Measurements from ENCODE around the gene POLR3G. TPM values are rescaled to one million over a fixed set of nuclear protein-coding genes. Genes with fewer than 3 reads are reported as not detected.

POLR3G gene
- total RNA-seq, 1 experiment from 2014 or later, result 73.6 TPM

DNA sequence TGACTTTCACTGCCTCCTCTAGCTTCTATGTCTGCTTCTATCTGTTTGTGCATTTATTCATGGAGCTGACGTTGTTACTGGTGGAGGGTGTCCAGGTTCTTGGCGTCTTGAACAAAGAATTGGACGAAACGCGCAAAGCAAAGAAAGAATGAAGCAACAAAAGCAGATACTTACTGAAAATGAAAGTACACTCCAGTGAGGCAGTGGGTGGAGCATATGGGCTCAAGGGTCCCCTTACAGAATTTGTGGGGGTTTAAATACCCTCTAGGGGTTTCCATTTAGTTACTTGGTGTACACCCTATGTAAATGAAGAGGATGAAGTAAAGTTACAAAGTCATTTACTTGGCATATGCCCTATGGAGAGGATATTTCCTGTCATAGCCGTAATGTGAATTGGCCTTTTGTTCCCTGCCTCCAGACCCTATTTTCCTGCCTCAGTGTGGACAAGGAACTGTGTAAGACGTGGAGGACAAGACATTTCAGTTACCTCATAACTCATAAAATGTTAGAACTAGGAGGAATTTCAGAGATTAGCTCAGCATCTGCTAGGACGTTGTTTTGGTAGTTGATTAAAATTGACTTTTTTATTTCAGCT is 3.1 kb downstream of the POLR3G start:
- Histone ChIP-seq H3K79me2 (ENCODE audit: insufficient read depth, low read length) (peaks cover 22% of the 10 kb centered on the region; the same call in 1 of the 2 replicates), H3K9ac (ENCODE audit: extremely low read depth, insufficient read length, low read length) (no peak overlapping the region), H3K4me1 (ENCODE audit: insufficient read depth, low read length) (peaks cover 10% of the 10 kb centered on the region; the same call in 1 of the 2 replicates), H3K27ac (ENCODE audit: insufficient read length, low read depth, low read length) (peak overlapping the region; percentile 64), H2AK5ac (ENCODE audit: insufficient read length, low read length) (no peak overlapping the region), H3K27me3 (ENCODE audit: insufficient read depth, low read length) (no peaks in the 10 kb centered on the region), H3K4ac (ENCODE audit: low read depth, low read length) (no peak overlapping the region), H3K18ac (ENCODE audit: insufficient read length, low read depth, low read length) (no peak overlapping the region), H2AFZ (ENCODE audit: low read length) (no peak overlapping the region), H3K79me1 (ENCODE audit: insufficient read depth, low read depth, low read length, poor library complexity, severe bottlenecking) (no peaks in the 10 kb centered on the region), H3K14ac (ENCODE audit: insufficient read depth, low read length) (no peak overlapping the region), H3K9me3 (ENCODE audit: control insufficient read depth, low read depth, low read length) (no peaks in the 10 kb centered on the region), H2BK12ac (ENCODE audit: insufficient read length, low read depth, low read length) (no peak overlapping the region), H3K56ac (ENCODE audit: insufficient read length, low read depth, low read length) (no peak overlapping the region), H4K5ac (ENCODE audit: insufficient read length, low read depth, low read length) (no peak overlapping the region), H2BK20ac (ENCODE audit: low read depth, low read length, poor library complexity, severe bottlenecking) (no peak overlapping the region), H3K4me2 (ENCODE audit: insufficient read depth, insufficient read length, low read length) (peak overlapping the region; percentile 69), H2BK15ac (ENCODE audit: low read depth, low read length) (no peak overlapping the region), H2BK120ac (ENCODE audit: low read depth, low read length, poor library complexity, severe bottlenecking) (no peak overlapping the region), H3K23me2 (ENCODE audit: insufficient read length, low read depth, low read length, poor library complexity, severe bottlenecking) (peaks cover 12% of the 10 kb centered on the region), H4K8ac (replicated peaks; ENCODE audit: insufficient read length, low read depth, low read length) (no peak overlapping the region), H4K20me1 (ENCODE audit: control insufficient read depth, insufficient read depth, insufficient read length) (no peaks in the 10 kb centered on the region), H2BK5ac (ENCODE audit: insufficient read length, low read length) (no peak overlapping the region), H3K23ac (ENCODE audit: insufficient read length, low read depth, low read length) (no peak overlapping the region), H3T11ph (ENCODE audit: low read length) (no peak overlapping the region), H4K91ac (ENCODE audit: insufficient read length, low read depth, low read length) (no peak overlapping the region)
- peaks cover 4 to 28% (median 25%) of the 10 kb centered on the region in 3 experiments for H3K36me3 Mint-ChIP-seq (ENCODE audit: insufficient read depth in 1 of 3, low read depth in 3 of 3)
- no CpG with 5 or more reads among the region's 8 CpGs for WGBS (ENCODE audit: extremely low coverage, insufficient read length, low lambda C conversion rate)
- peak overlapping the region; percentile 93 to 98 for H3K4me3 Mint-ChIP-seq
- H3K4me1 Mint-ChIP-seq, result peaks cover 48 to 55% of the 10 kb centered on the region in 2 experiments
- H3K27ac Mint-ChIP-seq, result peak overlapping the region; percentile 54 to 96 (median 84)
- TF ChIP-seq, protein P1, sequence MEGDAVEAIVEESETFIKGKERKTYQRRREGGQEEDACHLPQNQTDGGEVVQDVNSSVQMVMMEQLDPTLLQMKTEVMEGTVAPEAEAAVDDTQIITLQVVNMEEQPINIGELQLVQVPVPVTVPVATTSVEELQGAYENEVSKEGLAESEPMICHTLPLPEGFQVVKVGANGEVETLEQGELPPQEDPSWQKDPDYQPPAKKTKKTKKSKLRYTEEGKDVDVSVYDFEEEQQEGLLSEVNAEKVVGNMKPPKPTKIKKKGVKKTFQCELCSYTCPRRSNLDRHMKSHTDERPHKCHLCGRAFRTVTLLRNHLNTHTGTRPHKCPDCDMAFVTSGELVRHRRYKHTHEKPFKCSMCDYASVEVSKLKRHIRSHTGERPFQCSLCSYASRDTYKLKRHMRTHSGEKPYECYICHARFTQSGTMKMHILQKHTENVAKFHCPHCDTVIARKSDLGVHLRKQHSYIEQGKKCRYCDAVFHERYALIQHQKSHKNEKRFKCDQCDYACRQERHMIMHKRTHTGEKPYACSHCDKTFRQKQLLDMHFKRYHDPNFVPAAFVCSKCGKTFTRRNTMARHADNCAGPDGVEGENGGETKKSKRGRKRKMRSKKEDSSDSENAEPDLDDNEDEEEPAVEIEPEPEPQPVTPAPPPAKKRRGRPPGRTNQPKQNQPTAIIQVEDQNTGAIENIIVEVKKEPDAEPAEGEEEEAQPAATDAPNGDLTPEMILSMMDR (conservative IDR thresholded peaks at IDR 0.05), result no peak
- H3K9me3 Mint-ChIP-seq, result no peaks in the 10 kb centered on the region
- no peak for DNase-seq
- H3K27me3 Mint-ChIP-seq (ENCODE audit: low read depth), result no peaks in the 10 kb centered on the region; the same call in 1 of the 2 replicates
